ENCODE measurements around the gene RAVER1.

- TF ChIP-seq CTCF (conservative IDR thresholded peaks at IDR 0.05; ENCODE audit: low read depth, low read length), result peak; percentile 26; the same call in 1 of the 2 replicates
- no peak for TF ChIP-seq EZH2 (IDR thresholded peaks at IDR 0.05; ENCODE audit: borderline replicate concordance, low read depth, low read length, poor library complexity, severe bottlenecking)
These were observed 39.0 kb downstream of the RAVER1 start for GRCh38 chr19:10294368-10294697.

Measured in A673 (cell line).